GM19397 (cell line): ENCODE measurements around the gene CNTNAP5.

Experiments used
- ATAC-seq: cut with Tn5 transposase; IDR thresholded peaks from one replicate; pipeline ENCODE4 v1.9.1; 2021; ENCODE audit warnings: mild to moderate bottlenecking, moderate library complexity; ENCODE audit not compliant: unreplicated experiment

The CNTNAP5 gene

DNA sequence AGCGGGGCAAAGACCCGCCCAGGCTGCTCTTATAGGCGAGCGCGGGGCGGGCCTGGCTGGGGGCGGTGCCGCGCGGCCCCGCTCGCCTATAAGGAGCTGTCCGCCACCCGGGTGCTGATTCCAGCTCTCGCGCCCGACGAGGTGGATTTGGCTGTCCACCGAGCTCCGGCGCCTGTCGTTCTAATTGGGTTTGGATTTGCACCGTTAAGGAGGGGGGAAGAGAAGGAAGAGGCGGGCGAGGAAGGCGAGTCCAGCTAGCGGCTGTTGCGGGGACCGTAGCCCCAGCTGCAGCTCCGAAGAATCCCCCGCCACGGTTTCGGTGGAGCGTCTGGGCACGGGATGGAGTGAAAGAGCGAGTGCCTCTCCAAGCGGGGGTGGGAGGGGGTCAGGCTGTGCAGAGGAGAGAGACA, at the start of gene CNTNAP5:
Gene CNTNAP5, plus strand, starts transcription at position 117 of the 410 bp plus-strand sequence. CDS start 364 bp downstream, outside the sequence.
- ATAC-seq, result no peak

DNA sequence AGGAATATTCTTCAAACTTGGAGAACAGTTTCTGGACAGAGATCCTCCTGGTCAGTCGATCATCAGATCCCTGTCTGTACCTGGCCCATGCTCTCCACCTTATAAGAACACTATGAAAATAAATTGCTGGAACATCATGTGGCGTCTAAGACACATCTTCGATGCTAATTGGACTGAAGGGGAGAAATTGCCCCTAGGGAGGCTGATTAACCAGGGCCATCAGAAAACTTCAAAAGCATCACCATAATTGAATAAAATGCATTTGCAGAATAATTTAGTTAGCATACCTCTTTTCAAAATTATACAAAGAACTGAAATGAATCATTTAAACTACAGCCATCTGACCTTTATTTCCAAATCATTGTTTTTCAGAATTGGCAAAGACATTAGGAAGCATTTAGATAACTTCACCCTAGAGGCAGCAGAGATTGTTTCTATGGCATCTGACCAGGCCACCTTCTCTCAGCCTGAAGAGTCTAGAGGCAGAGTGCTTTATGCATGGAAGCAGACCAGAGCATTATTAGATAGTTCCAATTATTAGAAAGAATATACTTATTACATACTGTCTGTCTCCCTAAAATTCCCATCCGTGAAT, 48.9 kb upstream of the CNTNAP5 start:
- no peak for ATAC-seq

DNA sequence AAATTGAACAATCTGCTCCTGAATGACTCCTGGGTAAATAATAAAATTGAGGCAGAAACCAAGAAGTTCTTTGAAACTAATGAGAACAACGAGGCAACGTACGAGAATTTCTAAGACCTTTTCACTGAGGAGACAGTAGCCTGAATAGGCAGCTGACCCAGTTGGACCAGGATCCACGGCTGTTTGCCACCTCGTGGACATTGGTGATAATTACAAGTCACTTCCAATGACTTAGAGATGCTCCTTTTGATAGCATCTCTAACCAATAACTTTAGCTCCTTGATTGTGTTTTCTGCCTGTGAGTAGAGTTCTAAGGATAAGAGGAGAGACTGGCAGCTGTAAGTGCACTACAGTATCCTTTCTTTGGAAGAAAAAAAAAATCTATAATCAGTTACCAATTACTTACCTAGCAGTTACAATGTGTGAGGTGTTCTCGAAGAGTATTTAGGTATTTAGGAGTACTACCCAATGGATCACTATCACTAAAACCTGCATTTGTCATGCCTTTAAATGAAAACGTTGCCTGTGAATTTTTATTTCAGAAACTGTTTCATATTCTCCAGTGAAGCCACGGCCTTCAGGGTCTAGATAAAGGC, 31.3 kb upstream of the CNTNAP5 start:
- ATAC-seq, result peak; percentile 82

- ATAC-seq, result no peak
These were observed 25.4 kb upstream of the CNTNAP5 start for GRCh38 chr2:123999681-124000080.

GRCh38 chr2:124001696-124002430, 23.2 kb upstream of the CNTNAP5 start:
- no peak for ATAC-seq

DNA sequence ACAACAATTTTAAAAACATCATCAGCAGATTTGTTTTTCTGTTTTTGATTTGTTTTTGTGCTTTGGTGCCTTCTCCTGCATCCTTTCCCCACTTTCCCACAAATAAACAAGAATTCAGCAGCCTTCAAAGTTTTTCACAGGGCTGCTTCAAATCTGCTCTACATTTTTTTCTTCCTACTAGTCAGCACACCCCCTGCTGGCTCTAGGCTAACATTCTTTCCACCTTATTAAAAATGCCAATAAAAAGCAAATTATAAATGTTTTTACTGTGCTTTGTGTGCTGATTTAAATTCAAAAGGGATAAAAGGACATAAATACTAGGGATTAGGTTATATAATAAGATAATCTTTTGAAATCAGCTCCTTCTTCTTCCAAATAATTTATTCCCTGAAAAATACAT, 6.2 kb upstream of the CNTNAP5 start:
- no peak for ATAC-seq

DNA sequence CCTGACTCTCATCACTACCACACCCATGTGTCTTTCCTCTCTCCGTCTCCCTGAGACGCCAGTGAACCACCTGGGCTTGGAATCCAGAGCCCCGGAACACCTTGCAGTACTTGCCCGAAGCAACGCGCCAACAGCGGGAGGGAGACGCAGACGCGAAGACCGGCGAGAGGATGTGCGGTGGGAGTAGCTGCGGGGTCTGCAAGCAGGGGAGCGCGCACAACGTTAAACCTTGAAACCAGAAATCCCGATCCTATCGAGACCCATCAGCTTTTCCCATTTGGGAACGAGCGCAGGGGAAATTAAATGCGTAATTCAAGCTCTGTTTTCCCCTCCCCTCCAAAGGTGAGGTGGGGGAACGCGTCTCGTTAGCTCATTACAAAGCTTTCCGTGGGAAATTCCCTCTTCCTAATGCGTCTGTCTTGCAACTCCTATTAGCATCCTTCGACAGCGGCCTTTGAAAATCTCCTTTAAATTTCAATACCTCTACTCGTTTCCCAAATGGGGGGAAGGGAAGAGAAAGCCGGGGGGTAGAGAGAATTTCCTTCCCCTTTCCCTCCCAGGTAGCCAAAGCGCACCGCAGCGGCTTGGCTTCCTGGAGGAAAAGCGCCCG, 421 bp upstream of the CNTNAP5 start:
- ATAC-seq, result no peak

DNA sequence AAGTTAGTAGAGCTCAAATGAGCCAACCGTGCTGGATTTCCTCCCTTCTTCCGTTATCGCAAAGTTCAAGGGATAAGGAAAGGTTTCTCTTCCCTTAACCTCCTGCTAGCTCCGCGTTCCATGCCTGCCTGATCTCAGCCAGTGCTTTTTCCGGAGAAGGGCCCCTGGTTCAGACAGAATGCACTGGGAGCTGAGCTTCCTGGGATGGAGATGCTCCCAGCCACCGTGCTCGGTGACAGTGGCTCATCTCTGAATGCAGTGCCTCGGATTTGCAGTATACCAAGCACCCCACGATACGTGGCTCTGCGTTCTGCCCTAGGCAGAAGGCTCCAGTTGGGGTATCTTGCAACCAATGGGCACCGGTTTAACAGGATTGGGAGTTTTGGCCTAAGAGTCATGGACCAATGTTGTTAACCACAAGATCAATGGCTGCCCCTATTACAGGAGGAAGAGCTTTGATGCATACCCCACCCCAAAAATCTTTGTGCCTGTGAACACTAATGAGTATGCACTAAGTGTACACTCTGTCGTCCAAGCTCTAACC, 876 bp downstream of the CNTNAP5 start:
- no peak for ATAC-seq

DNA sequence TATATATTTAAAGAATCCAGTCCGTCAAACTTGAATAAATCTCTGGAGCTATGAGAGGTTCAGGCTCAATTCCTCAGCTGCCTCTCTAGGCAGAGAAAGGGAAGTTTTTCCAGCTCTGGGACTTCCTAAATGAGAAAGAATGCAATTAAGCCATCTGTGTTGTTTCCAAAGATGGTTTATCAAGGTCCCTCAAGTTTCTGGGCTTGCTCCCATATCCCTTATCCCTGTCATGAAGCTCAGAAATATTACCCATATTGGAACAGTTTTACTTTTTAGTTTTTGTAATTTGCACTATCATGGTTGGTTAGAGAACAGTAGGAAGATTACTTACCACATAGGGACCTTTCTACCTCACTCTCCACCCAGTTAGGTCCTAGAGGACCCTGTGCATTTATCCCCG, 1.4 kb downstream of the CNTNAP5 start:
- no peak for ATAC-seq

DNA sequence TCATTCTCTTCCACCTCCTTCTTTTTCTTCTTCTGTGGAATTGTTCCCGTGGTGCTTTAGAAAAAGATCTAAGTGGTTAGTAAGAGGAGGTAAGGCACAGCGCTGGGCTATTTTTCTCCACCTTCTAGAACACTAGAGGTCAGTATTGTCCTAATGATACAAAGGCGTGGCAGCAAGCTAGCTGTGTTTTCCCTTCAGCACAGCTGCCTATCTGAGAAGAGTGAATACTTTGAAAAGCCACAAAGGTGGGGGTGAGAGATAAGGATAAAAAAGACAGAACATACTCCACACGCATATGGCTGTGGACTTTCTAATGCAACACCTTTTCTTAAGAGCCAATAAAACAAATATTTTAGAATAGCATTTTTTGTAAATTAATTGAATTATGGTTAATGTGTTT, 2.1 kb downstream of the CNTNAP5 start:
- ATAC-seq, result peak; percentile 73

GRCh38 chr2:124032799-124033198, 7.7 kb downstream of the CNTNAP5 start:
- no peak for ATAC-seq

DNA sequence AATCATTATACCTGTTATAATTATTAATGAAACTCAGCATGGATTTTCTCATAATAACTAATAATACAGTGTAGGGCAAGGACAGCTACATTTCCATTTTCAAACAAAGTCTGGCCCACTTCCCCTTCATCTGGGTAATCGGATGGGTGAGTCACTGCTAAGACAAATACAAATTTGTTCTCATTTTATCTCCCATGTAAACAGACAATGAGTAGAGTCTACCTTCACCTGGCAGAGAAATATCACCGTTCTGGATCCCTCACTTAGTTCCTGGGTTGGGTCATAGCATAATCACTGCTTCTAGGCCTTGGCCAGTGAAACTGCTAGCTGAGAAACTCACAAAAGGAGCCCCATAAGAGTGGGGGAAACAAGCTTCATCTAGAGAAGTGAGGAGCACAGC, 9.2 kb downstream of the CNTNAP5 start:
- ATAC-seq, result no peak

DNA sequence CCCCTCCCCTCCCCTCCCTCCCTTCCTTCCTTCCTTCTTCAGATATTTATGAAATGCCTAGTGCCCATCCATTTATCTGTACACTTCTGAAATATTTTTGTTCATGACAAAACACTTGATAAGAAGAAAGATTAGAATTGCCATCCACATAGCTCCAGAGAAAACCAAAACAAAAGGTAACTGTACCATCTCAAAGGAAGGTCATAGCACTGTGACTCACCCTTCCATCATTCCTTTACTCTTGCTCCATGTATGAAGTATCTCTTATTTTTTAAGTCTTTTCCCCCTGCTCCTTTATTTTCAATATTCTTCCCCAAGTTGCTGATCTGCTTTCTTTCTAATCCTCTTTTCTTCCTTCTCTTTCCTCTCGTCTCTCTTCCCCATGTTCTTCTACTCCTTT, 9.9 kb downstream of the CNTNAP5 start:
- ATAC-seq, result no peak

- no peak for ATAC-seq
These were observed 13.9 kb downstream of the CNTNAP5 start for GRCh38 chr2:124039032-124039431.

DNA sequence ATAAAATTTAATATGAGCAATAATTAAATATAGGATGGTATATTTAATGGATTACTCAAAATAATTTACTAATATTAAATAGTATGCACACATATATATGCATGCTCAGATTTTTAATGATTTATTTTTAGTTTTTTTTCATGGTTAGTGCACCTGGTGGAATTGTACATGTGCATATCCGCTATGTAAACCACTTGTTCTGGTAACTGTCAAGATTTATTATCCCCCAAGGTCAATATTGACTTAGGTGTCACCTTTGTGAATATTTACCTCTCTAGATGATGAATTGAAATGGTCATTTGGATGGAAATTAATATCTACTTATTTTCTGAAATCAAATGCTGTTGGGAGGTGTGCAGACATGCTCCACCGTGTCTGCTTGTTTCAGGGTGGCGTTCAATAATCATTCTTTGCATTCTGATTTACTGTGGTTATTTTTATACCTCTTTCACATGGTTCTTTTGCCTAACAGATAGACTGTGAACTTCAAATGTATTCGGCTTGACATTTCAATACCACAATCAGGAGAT, 14.7 kb downstream of the CNTNAP5 start:
- no peak for ATAC-seq

- ATAC-seq, result no peak
These were observed 20.8 kb downstream of the CNTNAP5 start for GRCh38 chr2:124045894-124046293.

GRCh38 chr2:124046332-124046731, 21.2 kb downstream of the CNTNAP5 start:
- no peak for ATAC-seq

DNA sequence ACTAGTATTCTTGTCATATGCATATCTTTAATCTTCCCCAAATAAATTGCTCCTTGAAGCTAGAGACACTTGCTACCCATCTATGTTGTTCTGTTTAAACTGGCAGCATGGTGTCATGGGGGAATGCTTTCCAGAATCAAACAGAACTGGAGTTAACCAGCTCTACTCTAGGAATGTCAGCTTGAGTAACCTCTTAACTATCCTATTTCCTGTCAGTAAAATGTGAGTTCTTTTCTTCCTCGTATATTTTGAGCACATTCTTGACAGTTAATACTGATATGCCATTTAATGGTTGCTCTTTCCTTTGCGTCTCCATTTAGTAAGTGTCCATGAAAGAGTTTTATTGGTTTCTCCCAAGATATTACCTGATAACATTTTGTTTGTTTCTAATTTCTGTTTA, 23.0 kb downstream of the CNTNAP5 start:
- ATAC-seq, result no peak

GRCh38 chr2:124048664-124049063, 23.6 kb downstream of the CNTNAP5 start:
- ATAC-seq, result no peak

- ATAC-seq, result no peak
These were observed 24.0 kb downstream of the CNTNAP5 start for GRCh38 chr2:124049136-124049535.

GRCh38 chr2:124050833-124051497, 25.9 kb downstream of the CNTNAP5 start:
- ATAC-seq, result no peak
